Breast epithelium (tissue), 4 donors: ENCODE measurements around the gene MYO9B. TPM values are rescaled to one million over a fixed set of nuclear protein-coding genes. Genes with fewer than 3 reads are reported as not detected.

ENCODE experiments used
- DNase-seq, 2 donors: peaks; one replicate each; pipeline ENCODE4 v3.0.0-alpha.2; 2019; ENCODE audit warnings: low spot score in 2 of 2
- H3K27ac ChIP-seq, 2 donors: fragments of 200-600 bp; sonication (generic) in 1 of 2; one replicate each; pipeline ENCODE4 v1.5.1; 2016 to 2019; ENCODE audit warnings: mild to moderate bottlenecking in 1 of 2
- H3K27me3 ChIP-seq, 2 donors: fragments of 200-600 bp; sonication (generic) in 1 of 2; one replicate each; pipeline versions ENCODE4 v1.5.1 to v1.6.0; 2017 to 2019; ENCODE audit warnings: control low read depth in 1 of 2, mild to moderate bottlenecking in 1 of 2
- H3K36me3 ChIP-seq: fragments of 200-600 bp; one replicate; pipeline ENCODE4 v1.5.1; 2019
- H3K4me1 ChIP-seq, 2 donors: fragments of 200-600 bp; sonication (generic); one replicate each; pipeline ENCODE4 v1.5.1; 2016 to 2019; ENCODE audit warnings: control low read depth in 1 of 2
- H3K4me3 ChIP-seq, 3 donors: fragments of 200-600 bp; sonication (generic); 1 replicate in 2 of 3; 2 replicates in 1 of 3; pipeline ENCODE4 v1.5.1; 2016 to 2019; ENCODE audit warnings: mild to moderate bottlenecking in 3 of 3, moderate library complexity in 2 of 3
- H3K9me3 ChIP-seq, 2 donors: fragments of 200-600 bp; sonication (generic) in 1 of 2; one replicate each; pipeline ENCODE4 v1.5.1; 2016 to 2019; ENCODE audit warnings: control low read depth in 1 of 2
- CTCF ChIP-seq, 3 donors: fragments of 450-650 bp; IDR thresholded peaks; one replicate each; pipeline ENCODE4 v1.5.1; 2016 to 2017; ENCODE audit warnings: antibody characterized with exemption in 3 of 3, mild to moderate bottlenecking in 3 of 3, moderate library complexity in 3 of 3
- POLR2A ChIP-seq: fragments of 450-650 bp; IDR thresholded peaks from one replicate; pipeline ENCODE4 v1.6.1; 2016; ENCODE audit warnings: antibody characterized with exemption, mild to moderate bottlenecking, moderate library complexity
- POLR2AphosphoS5 ChIP-seq, 3 donors: sonication (generic); formaldehyde crosslinking; IDR thresholded peaks; one replicate each; pipeline ENCODE4 v1.6.1; 2017; ENCODE audit warnings: antibody characterized with exemption in 3 of 3
- intact Hi-C: fragments of 100-400 bp; cut with DNase I; formaldehyde crosslinking; loops from one replicate; pipeline ENCODE4 v1.15.1; 2023; ENCODE audit warnings: low total_unique reads
- total RNA-seq, 3 donors: library from RNA; depleted of rRNA; stranded (reverse); fragments of >200 nt; gene quantifications; one replicate each; pipeline ENCODE4 v1.1.0, GENCODE V29; 2016

The MYO9B gene
- total RNA-seq, 3 donors from 2014 or later, result 76.0 to 79.5 (median 77.4) TPM

GRCh38 chr19:17125062-17125727, 49.6 kb downstream of the MYO9B start:
- peaks cover 0 to 7% of the 10 kb centered on the region in 2 donors for H3K4me1 ChIP-seq
- intact Hi-C loops, result no loop called here
- H3K36me3 ChIP-seq, result no peaks in the 10 kb centered on the region
- H3K27ac ChIP-seq, result peak overlapping the region; percentile 67 to 82
- TF ChIP-seq POLR2AphosphoS5 (IDR thresholded peaks at IDR 0.05) (no peak), CTCF (IDR thresholded peaks at IDR 0.05) (no peak), POLR2A (no peak)
- H3K4me3 ChIP-seq, result peak overlapping the region in 1 of 3 donors; percentile 12
- no peaks in the 10 kb centered on the region for H3K9me3 ChIP-seq
- H3K27me3 ChIP-seq, result no peaks in the 10 kb centered on the region
- DNase-seq, result peak in 1 of 2 donors; percentile 45

- TF ChIP-seq POLR2A (no peak), POLR2AphosphoS5 (IDR thresholded peaks at IDR 0.05) (no peak), CTCF (IDR thresholded peaks at IDR 0.05) (no peak)
- H3K4me1 ChIP-seq, result peaks cover 0 to 7% of the 10 kb centered on the region in 2 donors
- no peaks in the 10 kb centered on the region for H3K27me3 ChIP-seq
- peak in 1 of 2 donors; percentile 37 for DNase-seq
- no peaks in the 10 kb centered on the region for H3K9me3 ChIP-seq
- intact Hi-C loops, result no loop called here
- peak overlapping the region in 1 of 3 donors; percentile 12 for H3K4me3 ChIP-seq
- no peaks in the 10 kb centered on the region for H3K36me3 ChIP-seq
- H3K27ac ChIP-seq, result peak overlapping the region; percentile 67 to 82
Measured at GRCh38 chr19:17125728-17126677, 50.4 kb downstream of the MYO9B start.

GRCh38 chr19:17127671-17128070, 52.1 kb downstream of the MYO9B start:
- H3K36me3 ChIP-seq, result no peaks in the 10 kb centered on the region
- no peaks in the 10 kb centered on the region for H3K9me3 ChIP-seq
- H3K27ac ChIP-seq, result no peak overlapping the region
- peaks cover 0 to 7% of the 10 kb centered on the region in 2 donors for H3K4me1 ChIP-seq
- H3K27me3 ChIP-seq, result no peaks in the 10 kb centered on the region
- no peak for DNase-seq
- intact Hi-C loops, result no loop called here
- no peak overlapping the region for H3K4me3 ChIP-seq
- TF ChIP-seq CTCF (IDR thresholded peaks at IDR 0.05) (no peak), POLR2AphosphoS5 (IDR thresholded peaks at IDR 0.05) (no peak), POLR2A (no peak)

GRCh38 chr19:17128403-17128802, 52.8 kb downstream of the MYO9B start:
- DNase-seq, result no peak
- H3K27ac ChIP-seq, result no peak overlapping the region
- no peaks in the 10 kb centered on the region for H3K36me3 ChIP-seq
- H3K9me3 ChIP-seq, result no peaks in the 10 kb centered on the region
- intact Hi-C loops, result no loop called here
- no peaks in the 10 kb centered on the region for H3K27me3 ChIP-seq
- no peak for TF ChIP-seq POLR2AphosphoS5 (IDR thresholded peaks at IDR 0.05)
- TF ChIP-seq CTCF (IDR thresholded peaks at IDR 0.05), result no peak
- no peak for TF ChIP-seq POLR2A
- no peak overlapping the region for H3K4me3 ChIP-seq
- peaks cover 0 to 7% of the 10 kb centered on the region in 2 donors for H3K4me1 ChIP-seq

- no peak overlapping the region for H3K27ac ChIP-seq
- TF ChIP-seq POLR2AphosphoS5 (IDR thresholded peaks at IDR 0.05) (no peak), POLR2A (no peak), CTCF (IDR thresholded peaks at IDR 0.05) (no peak)
- no peaks in the 10 kb centered on the region for H3K36me3 ChIP-seq
- H3K4me1 ChIP-seq, result peaks cover 0 to 7% of the 10 kb centered on the region in 2 donors
- no peaks in the 10 kb centered on the region for H3K27me3 ChIP-seq
- no peak overlapping the region for H3K4me3 ChIP-seq
- no peaks in the 10 kb centered on the region for H3K9me3 ChIP-seq
- intact Hi-C loops, result no loop called here
- no peak for DNase-seq
Measured at GRCh38 chr19:17128820-17129219, 53.2 kb downstream of the MYO9B start.
